Tibial nerve (tissue), 4 donors: ENCODE measurements around the gene SIDT1. TPM values are rescaled to one million over a fixed set of nuclear protein-coding genes. Genes with fewer than 3 reads are reported as not detected.

Experiments
- DNase-seq, 2 donors: peaks; one replicate each; pipeline ENCODE4 v3.0.0-alpha.2; 2019; ENCODE audit warnings: low spot score in 2 of 2
- H3K27ac ChIP-seq, 4 donors: fragments of 200-600 bp; sonication (generic) in 3 of 4; one replicate each; pipeline ENCODE4 v1.5.1; 2017 to 2019; ENCODE audit warnings: mild to moderate bottlenecking in 1 of 4
- H3K27me3 ChIP-seq, 2 donors: fragments of 200-600 bp; sonication (generic) in 1 of 2; one replicate each; pipeline versions ENCODE4 v1.5.1 to v1.6.0; 2017 to 2019
- H3K36me3 ChIP-seq, 3 donors: fragments of 200-600 bp; sonication (generic); one replicate each; pipeline ENCODE4 v1.5.1; 2018 to 2019
- H3K4me1 ChIP-seq, 4 donors: fragments of 200-600 bp; sonication (generic) in 3 of 4; one replicate each; pipeline ENCODE4 v1.5.1; 2017 to 2019
- H3K4me3 ChIP-seq, 4 donors: fragments of 200-600 bp; sonication (generic) in 3 of 4; one replicate each; pipeline ENCODE4 v1.5.1; 2017 to 2019; ENCODE audit warnings: mild to moderate bottlenecking in 1 of 4, moderate library complexity in 1 of 4
- H3K9me3 ChIP-seq, 4 donors: fragments of 200-600 bp; sonication (generic) in 3 of 4; one replicate each; pipeline ENCODE4 v1.5.1; 2017 to 2019
- CTCF ChIP-seq, 5 experiments: fragments of 200-600 bp in 3 of 5; fragments of 450-650 bp in 2 of 5; sonication (generic) in 3 of 5; IDR thresholded peaks; one replicate each; pipeline ENCODE4 v1.5.1; 2016 to 2019; ENCODE audit warnings: antibody characterized with exemption in 5 of 5, mild to moderate bottlenecking in 3 of 5, moderate library complexity in 2 of 5
- EP300 ChIP-seq, 2 donors: sonication (generic); formaldehyde crosslinking; IDR thresholded peaks; one replicate each; pipeline ENCODE4 v1.6.1; 2017; ENCODE audit warnings: antibody characterized with exemption in 2 of 2, mild to moderate bottlenecking in 1 of 2
- POLR2A ChIP-seq, 2 donors: fragments of 450-650 bp; IDR thresholded peaks; one replicate each; pipeline ENCODE4 v1.6.1; 2017; ENCODE audit warnings: antibody characterized with exemption in 2 of 2, mild to moderate bottlenecking in 2 of 2, moderate library complexity in 2 of 2
- WGBS, 2 donors: methylation state at CpG; one replicate each; pipeline ENCODE4 v1.1.5; 2018; 5-methylcytosine and 5-hydroxymethylcytosine counted together
- total RNA-seq, 4 donors: library from RNA; depleted of rRNA; stranded (reverse); fragments of >200 nt; gene quantifications; one replicate each; pipeline ENCODE4 v1.1.0, GENCODE V29; 2016

Gene SIDT1
- total RNA-seq, 4 donors from 2014 or later: 2.7 to 6.8 (median 4.8) TPM

GRCh38 chr3:113585720-113586119 lies 53.4 kb downstream of the SIDT1 start:
- no peak for DNase-seq
- H3K4me1 ChIP-seq: no peaks in the 10 kb centered on the region
- 47 to 50% methylated on average over 3 of the region's 3 CpGs for WGBS, 2 donors
- H3K27ac ChIP-seq: no peak overlapping the region
- H3K9me3 ChIP-seq: no peaks in the 10 kb centered on the region
- H3K27me3 ChIP-seq: no peaks in the 10 kb centered on the region
- TF ChIP-seq EP300 (IDR thresholded peaks at IDR 0.05) (no peak), POLR2A (IDR thresholded peaks at IDR 0.05) (no peak), CTCF (IDR thresholded peaks at IDR 0.05) (no peak)
- H3K36me3 ChIP-seq: peaks cover 0 to 4% (median 0%) of the 10 kb centered on the region in 3 donors
- H3K4me3 ChIP-seq: no peak overlapping the region

GRCh38 chr3:113588806-113589205 lies 56.5 kb downstream of the SIDT1 start:
- no peak for DNase-seq
- TF ChIP-seq POLR2A (IDR thresholded peaks at IDR 0.05): no peak
- TF ChIP-seq EP300 (IDR thresholded peaks at IDR 0.05): no peak
- TF ChIP-seq CTCF (IDR thresholded peaks at IDR 0.05): no peak

GRCh38 chr3:113589971-113590370 lies 57.6 kb downstream of the SIDT1 start:
- no peak for TF ChIP-seq CTCF (IDR thresholded peaks at IDR 0.05)
- no peak for TF ChIP-seq EP300 (IDR thresholded peaks at IDR 0.05)
- no peak for TF ChIP-seq POLR2A (IDR thresholded peaks at IDR 0.05)
- H3K27ac ChIP-seq: no peak overlapping the region
- no peaks in the 10 kb centered on the region for H3K9me3 ChIP-seq
- WGBS, 2 donors: 76 to 80% methylated on average over 1 of the region's 1 CpG
- no peaks in the 10 kb centered on the region for H3K27me3 ChIP-seq
- no peak for DNase-seq
- H3K4me1 ChIP-seq: no peaks in the 10 kb centered on the region
- H3K4me3 ChIP-seq: no peak overlapping the region
- H3K36me3 ChIP-seq: peaks cover 0 to 3% (median 0%) of the 10 kb centered on the region in 3 donors

More at GRCh38 chr3:113588806-113589205, 56.5 kb downstream of the SIDT1 start:
- H3K4me3 ChIP-seq: no peak overlapping the region
- no peaks in the 10 kb centered on the region for H3K4me1 ChIP-seq
- no peaks in the 10 kb centered on the region for H3K27me3 ChIP-seq
- H3K27ac ChIP-seq: no peak overlapping the region
- H3K9me3 ChIP-seq: no peaks in the 10 kb centered on the region
- peaks cover 0 to 4% (median 0%) of the 10 kb centered on the region in 3 donors for H3K36me3 ChIP-seq
- WGBS, 2 donors: 80 to 87% methylated on average over 2 of the region's 2 CpGs

GRCh38 chr3:113590983-113591382 lies 58.6 kb downstream of the SIDT1 start:
- no peaks in the 10 kb centered on the region for H3K27me3 ChIP-seq
- no peak for DNase-seq
- H3K4me1 ChIP-seq: no peaks in the 10 kb centered on the region
- 62 to 67% methylated on average over 1 of the region's 1 CpG for WGBS, 2 donors
- H3K4me3 ChIP-seq: no peak overlapping the region
- no peaks in the 10 kb centered on the region for H3K9me3 ChIP-seq
- no peak overlapping the region for H3K27ac ChIP-seq
- no peaks in the 10 kb centered on the region for H3K36me3 ChIP-seq
- no peak for TF ChIP-seq CTCF (IDR thresholded peaks at IDR 0.05)
- no peak for TF ChIP-seq EP300 (IDR thresholded peaks at IDR 0.05)
- TF ChIP-seq POLR2A (IDR thresholded peaks at IDR 0.05): no peak

- H3K36me3 ChIP-seq: no peaks in the 10 kb centered on the region
- DNase-seq: no peak
- no peaks in the 10 kb centered on the region for H3K27me3 ChIP-seq
- H3K4me3 ChIP-seq: no peak overlapping the region
- no peak overlapping the region for H3K27ac ChIP-seq
- no peaks in the 10 kb centered on the region for H3K9me3 ChIP-seq
- H3K4me1 ChIP-seq: no peaks in the 10 kb centered on the region
- no peak for TF ChIP-seq EP300 (IDR thresholded peaks at IDR 0.05)
- no peak for TF ChIP-seq CTCF (IDR thresholded peaks at IDR 0.05)
- no peak for TF ChIP-seq POLR2A (IDR thresholded peaks at IDR 0.05)
- WGBS, 2 donors: 40 to 46% methylated on average over 2 of the region's 2 CpGs
Measured at GRCh38 chr3:113594066-113594465, 61.7 kb downstream of the SIDT1 start.
